Heart left ventricle (tissue), 16 donors: ENCODE results near the gene PAF1. TPM values are rescaled to one million over a fixed set of nuclear protein-coding genes. Genes with fewer than 3 reads are reported as not detected.
A peak's percentile ranks its signal among the peaks of the same experiment; 100 is the strongest.

ENCODE experiments used
- ATAC-seq, 4 donors: fragments of 200-7000 bp; cut with Tn5 transposase; one replicate each; pipeline ENCODE4 v1.9.1; 2020 to 2022; ENCODE audit warnings: moderate library complexity in 4 of 4, mild to moderate bottlenecking in 3 of 4, moderate number of reproducible peaks in 1 of 4
- DNase-seq, 5 donors: peaks; one replicate each; pipeline ENCODE4 v3.0.0-alpha.2; 2020
- H3K27ac ChIP-seq, 12 donors: fragments of 200-600 bp; sonication (generic) in 4 of 12; one replicate each; pipeline versions ENCODE4 v1.5.0 to v1.8.0; 2016 to 2022; ENCODE audit warnings: mild to moderate bottlenecking in 2 of 12
- H3K27me3 ChIP-seq, 9 donors: fragments of 200-600 bp; sonication (generic) in 2 of 9; one replicate each; pipeline versions ENCODE4 v1.5.1 to v1.8.0; 2016 to 2022; ENCODE audit warnings: mild to moderate bottlenecking in 3 of 9
- H3K36me3 ChIP-seq, 9 donors: fragments of 200-600 bp; sonication (generic) in 2 of 9; one replicate each; pipeline versions ENCODE4 v1.5.0 to v1.8.0; 2018 to 2022; ENCODE audit warnings: mild to moderate bottlenecking in 2 of 9
- H3K4me1 ChIP-seq, 12 donors: fragments of 200-600 bp; sonication (generic) in 4 of 12; one replicate each; pipeline versions ENCODE4 v1.5.0 to v1.8.0; 2016 to 2022; ENCODE audit warnings: mild to moderate bottlenecking in 3 of 12
- H3K4me3 ChIP-seq, 12 donors: fragments of 200-600 bp; sonication (generic) in 4 of 12; one replicate each; pipeline versions ENCODE4 v1.5.0 to v1.8.0; 2017 to 2022; ENCODE audit warnings: mild to moderate bottlenecking in 9 of 12, moderate library complexity in 4 of 12
- H3K9me3 ChIP-seq, 12 donors: fragments of 200-600 bp; sonication (generic) in 4 of 12; one replicate each; pipeline versions ENCODE4 v1.5.0 to v1.8.0; 2016 to 2022; ENCODE audit warnings: mild to moderate bottlenecking in 1 of 12
- CTCF ChIP-seq, 12 donors: fragments of 200-600 bp; sonication (generic) in 4 of 12; IDR thresholded peaks; one replicate each; pipeline versions ENCODE4 v1.5.0 to v1.8.0; 2018 to 2022; ENCODE audit warnings: antibody characterized with exemption in 12 of 12, mild to moderate bottlenecking in 5 of 12
- POLR2A ChIP-seq, 2 donors: fragments of 450-650 bp; IDR thresholded peaks; one replicate each; pipeline ENCODE4 v1.6.1; 2017; ENCODE audit warnings: antibody characterized with exemption in 2 of 2, mild to moderate bottlenecking in 2 of 2, moderate library complexity in 2 of 2
- WGBS, 4 donors: extraction: QIAGEN DNeasy Blood & Tissue Kit in 2 of 4; methylation state at CpG; one replicate each; pipeline versions ENCODE4 v1.1.5 to v1.1.7; 2013 to 2018; 5-methylcytosine and 5-hydroxymethylcytosine counted together
- intact Hi-C, 10 donors: fragments of 100-400 bp; cut with DNase I; formaldehyde crosslinking; loops; one replicate each; pipeline versions ENCODE4 v1.11.1 to v1.14.2; 2022
- polyA plus RNA-seq, 2 donors: library from polyadenylated mRNA; stranded (reverse); fragments of 200-250 nt; gene quantifications; one replicate each; pipeline ENCODE4 v1.2.3, GENCODE V29; 2013
- total RNA-seq, 9 donors: library from RNA; depleted of rRNA in 2 of 9; stranded (reverse); fragments of >200 nt in 2 of 9; fragmentation: NEBNext Ultra II Directional in 3 of 9; extraction: Animal tissue kit (Norgen Biotek cat#: 25700) in 3 of 9; gene quantifications; one replicate each; pipeline versions ENCODE4 v1.1.0 to v1.2.4, GENCODE V29; 2016 to 2023
- donor health status: ischemic (EF 13 %, LVEDD 7.1; RV severe dilation, severe dysfunction).
- donor health status: healthy with polysubstance abuse.
- donor health status: DM: no; HTN: yes; CAD: no.
- donor health status: DM: no; HTN: no; CAD: no.
- donor health status: ischemic (EF 25% LVEDD 6.9; RV normal size, moderate dysfunction).
- donor health status: ischemic (EF 25% LVEDD 5.7; RV mildly dilated, moderate dysfunction).
- donor health status: healthy.
- donor health status: DM: yes; HTN: yes; CAD: no.
- donor health status: ischemic (EF 35%, LVEDD 5.7; RV mildly dilated, moderate dysfunction).
- donor health status: nonischemic (EF 11% LVEDD 7.7; RV severe dilation, severe dysfunction).
- donor health status: DM: yes; HTN: yes; CAD: no.
- donor health status: PGD.
- donor health status: ischemic (EF 29% LVEDD 5.4; RV normal size, mild dysfunction).
- donor health status: nonischemic (EF 23%, LVEDD 6.1; RV moderate dilation, normal function).

Gene PAF1
- total and polyA plus RNA-seq, 11 donors = 32.5 to 75.7 (median 40.7) TPM

GRCh38 chr19:39377373-39378362 lies 13.2 kb downstream of the PAF1 start:
- DNase-seq (no peak), ATAC-seq (no peak)
- intact Hi-C loops = no loop called here

GRCh38 chr19:39375929-39376328 lies 15.0 kb downstream of the PAF1 start:
- ATAC-seq = no peak
- H3K27ac ChIP-seq = no peak overlapping the region
- TF ChIP-seq POLR2A (IDR thresholded peaks at IDR 0.05) (no peak), CTCF (IDR thresholded peaks at IDR 0.05) (no peak)
- peaks cover 0 to 89% (median 70%) of the 10 kb centered on the region in 9 donors for H3K36me3 ChIP-seq
- no peaks in the 10 kb centered on the region for H3K27me3 ChIP-seq
- H3K4me1 ChIP-seq = peaks cover 6 to 27% (median 21%) of the 10 kb centered on the region in 12 donors
- intact Hi-C loops = no loop called here
- no peak overlapping the region for H3K4me3 ChIP-seq
- no peak for DNase-seq
- no peaks in the 10 kb centered on the region for H3K9me3 ChIP-seq

More at GRCh38 chr19:39377373-39378362, 13.2 kb downstream of the PAF1 start:
- Histone ChIP-seq H3K4me1 (peaks cover 6 to 16% (median 10%) of the 10 kb centered on the region in 12 donors), H3K9me3 (no peaks in the 10 kb centered on the region), H3K27ac (no peak overlapping the region), H3K4me3 (no peak overlapping the region), H3K27me3 (no peaks in the 10 kb centered on the region), H3K36me3 (peaks cover 0 to 97% (median 79%) of the 10 kb centered on the region in 9 donors)
- TF ChIP-seq POLR2A (IDR thresholded peaks at IDR 0.05) = no peak
- WGBS, 4 donors = 71 to 87% (median 81%) methylated on average over 10 to 18 of the region's 18 CpGs

GRCh38 chr19:39372941-39373340 lies 18.0 kb downstream of the PAF1 start:
- Histone ChIP-seq H3K36me3 (peaks cover 2 to 89% (median 70%) of the 10 kb centered on the region in 9 donors), H3K9me3 (no peaks in the 10 kb centered on the region), H3K27me3 (no peaks in the 10 kb centered on the region), H3K4me1 (peaks cover 6 to 27% (median 21%) of the 10 kb centered on the region in 12 donors), H3K4me3 (peak overlapping the region in 2 of 12 donors; percentile 2 to 15), H3K27ac (peak overlapping the region; percentile 74 to 97 (median 88))
- peak in 1 of 5 donors; percentile 46 for DNase-seq
- TF ChIP-seq CTCF (IDR thresholded peaks at IDR 0.05) (no peak), POLR2A (IDR thresholded peaks at IDR 0.05) (no peak)
- peak; percentile 22 to 55 (median 44) for ATAC-seq
- 27 to 52% (median 42%) methylated on average over 2 of the region's 2 CpGs for WGBS, 4 donors
- intact Hi-C loops = no loop called here

- peaks cover 2 to 81% (median 65%) of the 10 kb centered on the region in 9 donors for H3K36me3 ChIP-seq
- peak; percentile 91 to 96 (median 94) for ATAC-seq
- whole genome bisulfite sequencing, 4 donors = 27 to 38% (median 33%) methylated on average over 8 of the region's 8 CpGs
- peak; percentile 82 to 89 (median 88) for DNase-seq
- H3K4me1 ChIP-seq = peaks cover 6 to 27% (median 21%) of the 10 kb centered on the region in 12 donors
- intact Hi-C loops = no loop called here
- no peaks in the 10 kb centered on the region for H3K27me3 ChIP-seq
- no peak for TF ChIP-seq POLR2A (IDR thresholded peaks at IDR 0.05)
- TF ChIP-seq CTCF (IDR thresholded peaks at IDR 0.05) = no peak
- no peaks in the 10 kb centered on the region for H3K9me3 ChIP-seq
- peak overlapping the region in 2 of 12 donors; percentile 2 to 15 for H3K4me3 ChIP-seq
- H3K27ac ChIP-seq = peak overlapping the region; percentile 74 to 97 (median 88)
Measured at GRCh38 chr19:39372047-39372802, 18.7 kb downstream of the PAF1 start.
